ENCODE data around the gene CEACAM3. TPM values are rescaled to one million over a fixed set of nuclear protein-coding genes. Genes with fewer than 3 reads are reported as not detected.

CEACAM3 gene
- total RNA-seq, 4 donors from 2014 or later = 0.68 TPM; not detected in 3

- TF ChIP-seq CTCF (IDR thresholded peaks at IDR 0.05; ENCODE audit: low read depth) = no peak
These were observed 29.3 kb upstream of the CEACAM3 start for GRCh38 chr19:41767115-41767514.

- TF ChIP-seq CTCF (IDR thresholded peaks at IDR 0.05; ENCODE audit: low read depth) = no peak
These were observed 26.8 kb upstream of the CEACAM3 start for GRCh38 chr19:41769608-41770007.

GRCh38 chr19:41771410-41771809, 25.0 kb upstream of the CEACAM3 start:
- TF ChIP-seq CTCF (IDR thresholded peaks at IDR 0.05; ENCODE audit: low read depth) = no peak

- no peak for TF ChIP-seq CTCF (IDR thresholded peaks at IDR 0.05; ENCODE audit: low read depth)
These were observed 21.8 kb upstream of the CEACAM3 start for GRCh38 chr19:41774515-41774980.

GRCh38 chr19:41776700-41777099, 19.7 kb upstream of the CEACAM3 start:
- no peak for TF ChIP-seq CTCF (IDR thresholded peaks at IDR 0.05; ENCODE audit: low read depth)

- TF ChIP-seq CTCF (IDR thresholded peaks at IDR 0.05; ENCODE audit: low read depth) = no peak
These were observed 12.8 kb upstream of the CEACAM3 start for GRCh38 chr19:41783612-41784011.

- no peak for TF ChIP-seq CTCF (IDR thresholded peaks at IDR 0.05; ENCODE audit: low read depth)
These were observed 12.1 kb upstream of the CEACAM3 start for GRCh38 chr19:41784312-41784711.
